HCT116 (cell line): ENCODE data around the gene COPG1.

ENCODE experiments used
- CTCF ChIP-seq, 3 experiments: fragments of 200-600 bp in 1 of 3; sonication (generic) in 1 of 3; IDR thresholded peaks in 2 of 3; conservative IDR thresholded peaks in 1 of 3; 2 replicates each; pipeline ENCODE4 v1.5.1; 2012 to 2017; ENCODE audit warnings: low read depth in 2 of 3, low read length in 2 of 3, antibody characterized with exemption in 1 of 3, borderline replicate concordance in 1 of 3, control low read depth in 1 of 3, mild to moderate bottlenecking in 1 of 3, mixed read lengths in 1 of 3, mixed run types in 1 of 3, moderate library complexity in 1 of 3; ENCODE audit not compliant: insufficient read depth in 1 of 3
- EZH2phosphoT487 ChIP-seq: fragments of 200-600 bp; IDR thresholded peaks from 2 replicates; pipeline ENCODE4 v1.6.1; 2018; ENCODE audit warnings: antibody characterized with exemption, borderline replicate concordance
- MAX ChIP-seq: IDR thresholded peaks from 2 replicates; pipeline ENCODE4 v1.6.1; 2012
- ZFX ChIP-seq: fragments of 450-650 bp; IDR thresholded peaks from 2 replicates; pipeline ENCODE4 v1.6.1; 2017
- TF ChIP-seq, protein P1 (sequence below): IDR thresholded peaks from 2 replicates; pipeline ENCODE4 v1.6.1; 2012; ENCODE audit warnings: low read depth

DNA sequence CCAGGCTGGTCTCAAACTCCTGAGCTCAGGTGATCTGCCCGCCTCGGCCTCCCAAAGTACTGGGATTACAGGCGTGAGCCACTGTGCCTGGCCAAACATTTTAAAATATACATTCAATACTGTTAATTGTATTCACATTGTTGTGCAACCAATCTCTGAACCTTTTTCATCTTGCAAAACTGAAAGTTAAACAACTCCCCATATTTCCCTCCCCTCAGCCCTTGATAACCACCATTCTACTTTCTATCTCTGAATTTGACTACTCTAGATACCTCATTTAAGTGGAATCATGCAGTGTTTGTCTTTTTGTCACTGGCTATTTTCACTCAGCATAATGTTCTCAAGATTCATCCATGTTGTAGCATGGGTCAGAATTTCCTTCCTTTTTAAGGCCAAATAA is 59.2 kb downstream of the COPG1 start:
- TF ChIP-seq CTCF (IDR thresholded peaks at IDR 0.05 in 2 of 3, conservative IDR thresholded peaks at IDR 0.05 in 1 of 3; ENCODE audit: borderline replicate concordance in 1 of 3, insufficient read depth in 1 of 3, low read depth in 2 of 3, low read length in 2 of 3) (no peak), EZH2phosphoT487 (no peak), ZFX (no peak), MAX (no peak)
- TF ChIP-seq, protein P1, sequence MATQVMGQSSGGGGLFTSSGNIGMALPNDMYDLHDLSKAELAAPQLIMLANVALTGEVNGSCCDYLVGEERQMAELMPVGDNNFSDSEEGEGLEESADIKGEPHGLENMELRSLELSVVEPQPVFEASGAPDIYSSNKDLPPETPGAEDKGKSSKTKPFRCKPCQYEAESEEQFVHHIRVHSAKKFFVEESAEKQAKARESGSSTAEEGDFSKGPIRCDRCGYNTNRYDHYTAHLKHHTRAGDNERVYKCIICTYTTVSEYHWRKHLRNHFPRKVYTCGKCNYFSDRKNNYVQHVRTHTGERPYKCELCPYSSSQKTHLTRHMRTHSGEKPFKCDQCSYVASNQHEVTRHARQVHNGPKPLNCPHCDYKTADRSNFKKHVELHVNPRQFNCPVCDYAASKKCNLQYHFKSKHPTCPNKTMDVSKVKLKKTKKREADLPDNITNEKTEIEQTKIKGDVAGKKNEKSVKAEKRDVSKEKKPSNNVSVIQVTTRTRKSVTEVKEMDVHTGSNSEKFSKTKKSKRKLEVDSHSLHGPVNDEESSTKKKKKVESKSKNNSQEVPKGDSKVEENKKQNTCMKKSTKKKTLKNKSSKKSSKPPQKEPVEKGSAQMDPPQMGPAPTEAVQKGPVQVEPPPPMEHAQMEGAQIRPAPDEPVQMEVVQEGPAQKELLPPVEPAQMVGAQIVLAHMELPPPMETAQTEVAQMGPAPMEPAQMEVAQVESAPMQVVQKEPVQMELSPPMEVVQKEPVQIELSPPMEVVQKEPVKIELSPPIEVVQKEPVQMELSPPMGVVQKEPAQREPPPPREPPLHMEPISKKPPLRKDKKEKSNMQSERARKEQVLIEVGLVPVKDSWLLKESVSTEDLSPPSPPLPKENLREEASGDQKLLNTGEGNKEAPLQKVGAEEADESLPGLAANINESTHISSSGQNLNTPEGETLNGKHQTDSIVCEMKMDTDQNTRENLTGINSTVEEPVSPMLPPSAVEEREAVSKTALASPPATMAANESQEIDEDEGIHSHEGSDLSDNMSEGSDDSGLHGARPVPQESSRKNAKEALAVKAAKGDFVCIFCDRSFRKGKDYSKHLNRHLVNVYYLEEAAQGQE, result no peak
